Right lobe of liver (tissue), 6 donors: ENCODE measurements around the gene MID1. TPM values are rescaled to one million over a fixed set of nuclear protein-coding genes. Genes with fewer than 3 reads are reported as not detected.

Experiments used
- ATAC-seq, 4 donors: fragments of 200-7000 bp; cut with Tn5 transposase; one replicate each; pipeline ENCODE4 v1.9.1; 2020; ENCODE audit warnings: mild to moderate bottlenecking in 4 of 4, moderate library complexity in 4 of 4
- DNase-seq, 3 donors: peaks; one replicate each; pipeline ENCODE4 v3.0.0-alpha.2; 2020
- H3K27ac ChIP-seq, 3 donors: fragments of 200-600 bp; one replicate each; pipeline ENCODE4 v1.8.0; 2022
- H3K27me3 ChIP-seq, 2 donors: fragments of 200-600 bp; one replicate each; pipeline ENCODE4 v1.8.0; 2022
- H3K36me3 ChIP-seq, 4 donors: fragments of 200-600 bp; sonication (generic) in 1 of 4; one replicate each; pipeline versions ENCODE4 v1.5.1 to v1.8.0; 2017 to 2022; ENCODE audit warnings: control low read depth in 1 of 4
- H3K4me1 ChIP-seq, 4 donors: fragments of 200-600 bp; sonication (generic) in 1 of 4; one replicate each; pipeline versions ENCODE4 v1.5.1 to v1.8.0; 2017 to 2022; ENCODE audit warnings: control low read depth in 1 of 4
- H3K4me3 ChIP-seq, 3 donors: fragments of 200-600 bp; one replicate each; pipeline ENCODE4 v1.8.0; 2022
- H3K9me3 ChIP-seq, 4 donors: fragments of 200-600 bp; sonication (generic) in 1 of 4; one replicate each; pipeline versions ENCODE4 v1.5.1 to v1.8.0; 2017 to 2022; ENCODE audit warnings: control low read depth in 1 of 4
- CTCF ChIP-seq, 4 donors: fragments of 200-600 bp in 3 of 4; fragments of 450-650 bp in 1 of 4; IDR thresholded peaks; one replicate each; pipeline versions ENCODE4 v1.5.1 to v1.8.0; 2016 to 2022; ENCODE audit warnings: antibody characterized with exemption in 4 of 4, mild to moderate bottlenecking in 2 of 4
- POLR2A ChIP-seq: fragments of 450-650 bp; IDR thresholded peaks from one replicate; pipeline ENCODE4 v1.6.1; 2017; ENCODE audit warnings: antibody characterized with exemption, mild to moderate bottlenecking
- whole genome bisulfite sequencing: methylation state at CpG from one replicate; pipeline ENCODE4 v1.1.6; 2018; ENCODE audit warnings: low coverage, low lambda C conversion rate; ENCODE audit not compliant: insufficient coverage; ENCODE audit errors: missing lambda C conversion rate; 5-methylcytosine and 5-hydroxymethylcytosine counted together
- intact Hi-C, 2 donors: fragments of 100-400 bp; cut with DNase I; formaldehyde crosslinking; loops; one replicate each; pipeline versions ENCODE4 v1.11.2 to v1.14.1; 2022
- total RNA-seq, 6 experiments: library from RNA; depleted of rRNA in 2 of 6; stranded (reverse); fragments of >200 nt in 2 of 6; fragmentation: NEBNext Ultra II Directional in 3 of 6; extraction: Animal tissue kit (Norgen Biotek cat#: 25700) in 3 of 6; gene quantifications; one replicate each; pipeline versions ENCODE4 v1.1.0 to v1.2.4, GENCODE V29; 2016 to 2023
- donor health status: DM: no; HTN: yes; CAD: no.
- donor health status: DM: no; HTN: no; CAD: no.
- donor health status: DM: no; HTN: no; CAD: no.
- donor health status: DM: no; HTN: yes; CAD: no.
- donor health status: DM: no; HTN: yes; CAD: no.

Gene MID1
- total RNA-seq, 6 experiments from 2014 or later: 2.2 to 10.0 (median 4.6) TPM

GRCh38 chrX:10554612-10555270 is 65.6 kb downstream of the MID1 start:
- intact Hi-C loops: no loop called here
- WGBS: 65% methylated on average over 3 of the region's 6 CpGs
- Histone ChIP-seq H3K27ac (no peak overlapping the region), H3K9me3 (no peaks in the 10 kb centered on the region), H3K4me3 (no peak overlapping the region), H3K36me3 (no peaks in the 10 kb centered on the region), H3K4me1 (no peaks in the 10 kb centered on the region), H3K27me3 (no peaks in the 10 kb centered on the region)
- DNase-seq (no peak), ATAC-seq (peak; percentile 40 to 75 (median 68))
- TF ChIP-seq CTCF (IDR thresholded peaks at IDR 0.05) (no peak), POLR2A (no peak)

- WGBS: 56% methylated on average over 2 of the region's 2 CpGs
- Histone ChIP-seq H3K27ac (no peak overlapping the region), H3K4me1 (no peaks in the 10 kb centered on the region), H3K36me3 (no peaks in the 10 kb centered on the region), H3K27me3 (no peaks in the 10 kb centered on the region), H3K9me3 (no peaks in the 10 kb centered on the region), H3K4me3 (no peak overlapping the region)
- no peak for DNase-seq
- intact Hi-C loops: no loop called here
- no peak for ATAC-seq
- TF ChIP-seq CTCF (IDR thresholded peaks at IDR 0.05): no peak
- TF ChIP-seq POLR2A: no peak
Measured at GRCh38 chrX:10549280-10549679, 71.1 kb downstream of the MID1 start.

GRCh38 chrX:10548688-10549087 is 71.7 kb downstream of the MID1 start:
- TF ChIP-seq POLR2A: no peak
- no peak for TF ChIP-seq CTCF (IDR thresholded peaks at IDR 0.05)
- no peak for DNase-seq
- Histone ChIP-seq H3K9me3 (no peaks in the 10 kb centered on the region), H3K4me3 (no peak overlapping the region), H3K27me3 (no peaks in the 10 kb centered on the region), H3K36me3 (no peaks in the 10 kb centered on the region), H3K27ac (no peak overlapping the region), H3K4me1 (no peaks in the 10 kb centered on the region)
- WGBS: 36% methylated on average over 2 of the region's 2 CpGs
- no peak for ATAC-seq
- intact Hi-C loops: no loop called here

- Histone ChIP-seq H3K36me3 (no peaks in the 10 kb centered on the region), H3K27me3 (no peaks in the 10 kb centered on the region), H3K4me3 (no peak overlapping the region), H3K9me3 (no peaks in the 10 kb centered on the region), H3K4me1 (no peaks in the 10 kb centered on the region), H3K27ac (no peak overlapping the region)
- TF ChIP-seq CTCF (IDR thresholded peaks at IDR 0.05) (no peak), POLR2A (no peak)
- intact Hi-C loops: no loop called here
- WGBS: 14% methylated on average over 1 of the region's 1 CpG
- ATAC-seq (no peak), DNase-seq (no peak)
Measured at GRCh38 chrX:10545882-10546281, 74.5 kb downstream of the MID1 start.
